Astrocyte of the hippocampus (primary cell): Measurements from ENCODE around the gene ADAM12.
"Not testable (repeated sequence)": the region's sequence is repeated elsewhere in the genome, so short reads cannot be mapped to it uniquely, and the experiment has no call there.

Experiments used
- DNase-seq: peaks from one replicate; pipeline ENCODE4 v3.0.0; 2011; ENCODE audit warnings: low read depth, low spot score

ADAM12 gene

GRCh38 chr10:126185676-126186447 is 202.4 kb downstream of the ADAM12 start:
- DNase-seq, result no peak

- no peak for DNase-seq
These were observed 206.7 kb downstream of the ADAM12 start for GRCh38 chr10:126181626-126182025.

- no peak for DNase-seq
These were observed 208.6 kb downstream of the ADAM12 start for GRCh38 chr10:126179637-126180036.

- DNase-seq, result peak; percentile 74
These were observed 210.8 kb downstream of the ADAM12 start for GRCh38 chr10:126177417-126178030.

- no peak for DNase-seq
These were observed 212.5 kb downstream of the ADAM12 start for GRCh38 chr10:126175641-126176262.

- DNase-seq, result not testable (repeated sequence)
These were observed 215.5 kb downstream of the ADAM12 start for GRCh38 chr10:126172755-126173154.

GRCh38 chr10:126171555-126171954 is 216.7 kb downstream of the ADAM12 start:
- peak; percentile 51 for DNase-seq

- no peak for DNase-seq
These were observed 217.5 kb downstream of the ADAM12 start for GRCh38 chr10:126170776-126171175.

GRCh38 chr10:126170371-126170770 is 217.9 kb downstream of the ADAM12 start:
- no peak for DNase-seq

GRCh38 chr10:126169899-126170298 is 218.4 kb downstream of the ADAM12 start:
- DNase-seq, result peak; percentile 75

- no peak for DNase-seq
These were observed 221.5 kb downstream of the ADAM12 start for GRCh38 chr10:126166797-126167196.

- no peak for DNase-seq
These were observed 222.4 kb downstream of the ADAM12 start for GRCh38 chr10:126165874-126166273.

GRCh38 chr10:126163506-126163905 is 224.8 kb downstream of the ADAM12 start:
- DNase-seq, result no peak

GRCh38 chr10:126161691-126162090 is 226.6 kb downstream of the ADAM12 start:
- DNase-seq, result no peak

- DNase-seq, result peak; percentile 48
These were observed 227.2 kb downstream of the ADAM12 start for GRCh38 chr10:126160971-126161630.

- DNase-seq, result no peak
These were observed 227.7 kb downstream of the ADAM12 start for GRCh38 chr10:126160571-126160970.

- DNase-seq, result no peak
These were observed 230.0 kb downstream of the ADAM12 start for GRCh38 chr10:126158133-126158892.

- DNase-seq, result no peak
These were observed 231.1 kb downstream of the ADAM12 start for GRCh38 chr10:126157189-126157588.

- no peak for DNase-seq
These were observed 231.8 kb downstream of the ADAM12 start for GRCh38 chr10:126156503-126156902.

- no peak for DNase-seq
These were observed 232.3 kb downstream of the ADAM12 start for GRCh38 chr10:126156012-126156411.

GRCh38 chr10:126155528-126155927 is 232.7 kb downstream of the ADAM12 start:
- DNase-seq, result no peak
